Right lobe of liver (tissue), 4 donors: ENCODE results near the gene MCM3AP.

ENCODE experiments used
- CTCF ChIP-seq, 4 donors: fragments of 200-600 bp in 3 of 4; fragments of 450-650 bp in 1 of 4; IDR thresholded peaks; one replicate each; pipeline versions ENCODE4 v1.5.1 to v1.8.0; 2016 to 2022; ENCODE audit warnings: antibody characterized with exemption in 4 of 4, mild to moderate bottlenecking in 2 of 4
- POLR2A ChIP-seq: fragments of 450-650 bp; IDR thresholded peaks from one replicate; pipeline ENCODE4 v1.6.1; 2017; ENCODE audit warnings: antibody characterized with exemption, mild to moderate bottlenecking
- donor health status: DM: no; HTN: no; CAD: no.
- donor health status: DM: no; HTN: no; CAD: no.
- donor health status: DM: no; HTN: yes; CAD: no.

GRCh38 chr21:46234436-46234950 is 50.9 kb downstream of the MCM3AP start:
- TF ChIP-seq CTCF (IDR thresholded peaks at IDR 0.05) (no peak), POLR2A (no peak)
